ENCODE results near the gene SLC24A3. TPM values are rescaled to one million over a fixed set of nuclear protein-coding genes. Genes with fewer than 3 reads are reported as not detected.

Gene SLC24A3
- total and polyA plus RNA-seq, 4 donors = 1.9 to 8.4 (median 5.8) TPM

DNA sequence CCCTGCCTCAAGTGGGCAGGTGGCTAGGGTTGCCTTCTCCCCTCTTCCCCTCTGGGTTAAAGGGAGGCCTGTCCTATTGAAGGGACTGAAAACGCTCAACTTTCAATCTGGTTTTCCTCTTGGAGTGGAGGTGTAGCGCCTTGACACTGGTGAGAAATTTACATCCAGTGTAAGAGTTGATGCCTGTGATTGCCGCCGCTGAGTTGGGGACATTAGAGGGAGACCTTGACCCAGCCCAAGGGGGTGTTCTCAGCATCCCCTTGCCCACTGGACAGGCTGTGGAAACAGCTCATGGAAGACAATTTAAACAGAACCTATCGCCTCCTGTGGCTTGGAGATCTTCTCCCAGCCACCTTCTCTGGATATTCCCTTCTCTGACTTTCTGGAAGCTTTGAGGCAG lies 61.6 kb downstream of the SLC24A3 start:
- ATAC-seq (ENCODE audit: insufficient read depth, low FRiP score) (no peak), DNase-seq (no peak)
- H3K36me3 ChIP-seq (ENCODE audit: control insufficient read depth in 4 of 4, insufficient read depth in 4 of 4, low read length in 4 of 4) = no peaks in the 10 kb centered on the region
- 87 to 89% methylated on average over 5 of the region's 5 CpGs for WGBS, 2 donors
- peaks cover 0 to 34% (median 13%) of the 10 kb centered on the region in 5 donors for H3K4me1 ChIP-seq (ENCODE audit: control insufficient read depth in 5 of 5, insufficient read depth in 5 of 5, low read length in 5 of 5)
- H3K27me3 ChIP-seq (ENCODE audit: control insufficient read depth in 3 of 3, insufficient read depth in 3 of 3, low read length in 2 of 3) = no peaks in the 10 kb centered on the region
- TF ChIP-seq, protein P1, sequence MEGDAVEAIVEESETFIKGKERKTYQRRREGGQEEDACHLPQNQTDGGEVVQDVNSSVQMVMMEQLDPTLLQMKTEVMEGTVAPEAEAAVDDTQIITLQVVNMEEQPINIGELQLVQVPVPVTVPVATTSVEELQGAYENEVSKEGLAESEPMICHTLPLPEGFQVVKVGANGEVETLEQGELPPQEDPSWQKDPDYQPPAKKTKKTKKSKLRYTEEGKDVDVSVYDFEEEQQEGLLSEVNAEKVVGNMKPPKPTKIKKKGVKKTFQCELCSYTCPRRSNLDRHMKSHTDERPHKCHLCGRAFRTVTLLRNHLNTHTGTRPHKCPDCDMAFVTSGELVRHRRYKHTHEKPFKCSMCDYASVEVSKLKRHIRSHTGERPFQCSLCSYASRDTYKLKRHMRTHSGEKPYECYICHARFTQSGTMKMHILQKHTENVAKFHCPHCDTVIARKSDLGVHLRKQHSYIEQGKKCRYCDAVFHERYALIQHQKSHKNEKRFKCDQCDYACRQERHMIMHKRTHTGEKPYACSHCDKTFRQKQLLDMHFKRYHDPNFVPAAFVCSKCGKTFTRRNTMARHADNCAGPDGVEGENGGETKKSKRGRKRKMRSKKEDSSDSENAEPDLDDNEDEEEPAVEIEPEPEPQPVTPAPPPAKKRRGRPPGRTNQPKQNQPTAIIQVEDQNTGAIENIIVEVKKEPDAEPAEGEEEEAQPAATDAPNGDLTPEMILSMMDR (IDR thresholded peaks at IDR 0.05; ENCODE audit: control extremely low read depth, extremely low read depth) = no peak
- H3K27ac ChIP-seq (ENCODE audit: low read depth in 1 of 2, low read length in 1 of 2) = no peak overlapping the region
- no peak overlapping the region for H3K9ac ChIP-seq (ENCODE audit: insufficient read depth in 1 of 2, low read length in 2 of 2)
- no peaks in the 10 kb centered on the region for H3K9me3 ChIP-seq (ENCODE audit: control insufficient read depth in 4 of 4, insufficient read depth in 3 of 4, low read length in 3 of 4)
- H3K4me3 ChIP-seq = no peak overlapping the region

DNA sequence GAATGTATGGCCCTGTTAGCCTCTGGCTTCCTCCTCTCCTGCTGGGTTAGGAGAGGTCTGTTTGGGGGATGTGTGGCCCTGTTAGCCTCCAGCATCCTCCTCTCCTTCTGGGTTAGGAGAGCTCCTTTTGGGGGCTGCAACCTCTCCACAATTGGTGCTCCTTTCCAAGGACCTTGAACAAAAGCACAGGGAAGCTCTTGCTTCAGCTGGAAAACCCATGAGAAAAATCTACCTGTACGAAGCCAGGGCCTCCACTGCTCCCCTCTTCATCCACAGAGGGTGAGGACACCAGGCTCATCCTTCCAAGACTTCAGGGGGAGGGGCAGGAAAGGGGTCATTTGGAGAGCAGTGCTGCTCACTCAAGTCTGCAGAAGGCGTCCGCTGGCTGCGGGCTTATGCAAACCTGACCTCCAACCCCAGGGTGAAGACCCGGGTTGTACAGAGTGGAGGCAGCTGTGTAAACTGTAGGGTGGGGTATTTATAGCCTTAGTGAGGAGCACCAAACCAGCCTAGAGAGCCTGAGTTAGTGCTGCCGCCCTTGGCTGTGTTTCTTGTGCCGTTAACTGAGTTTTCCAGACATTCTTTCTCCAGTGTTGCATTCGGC lies 62.1 kb downstream of the SLC24A3 start:
- Histone ChIP-seq H3K9me3 (ENCODE audit: control insufficient read depth in 4 of 4, insufficient read depth in 3 of 4, low read length in 3 of 4) (no peaks in the 10 kb centered on the region), H3K27ac (ENCODE audit: low read depth in 1 of 2, low read length in 1 of 2) (peak overlapping the region in 1 of 2 donors; percentile 72), H3K4me1 (ENCODE audit: control insufficient read depth in 5 of 5, insufficient read depth in 5 of 5, low read length in 5 of 5) (peaks cover 0 to 34% (median 13%) of the 10 kb centered on the region in 5 donors), H3K9ac (ENCODE audit: insufficient read depth in 1 of 2, low read length in 2 of 2) (no peak overlapping the region), H3K27me3 (ENCODE audit: control insufficient read depth in 3 of 3, insufficient read depth in 3 of 3, low read length in 2 of 3) (no peaks in the 10 kb centered on the region), H3K4me3 (no peak overlapping the region), H3K36me3 (ENCODE audit: control insufficient read depth in 4 of 4, insufficient read depth in 4 of 4, low read length in 4 of 4) (no peaks in the 10 kb centered on the region)
- peak; percentile 57 to 86 (median 67) for DNase-seq
- no peak for ATAC-seq (ENCODE audit: insufficient read depth, low FRiP score)
- TF ChIP-seq, protein P1 (IDR thresholded peaks at IDR 0.05; ENCODE audit: control extremely low read depth, extremely low read depth) = no peak
- 56 to 74% methylated on average over 8 of the region's 8 CpGs for WGBS, 2 donors

DNA sequence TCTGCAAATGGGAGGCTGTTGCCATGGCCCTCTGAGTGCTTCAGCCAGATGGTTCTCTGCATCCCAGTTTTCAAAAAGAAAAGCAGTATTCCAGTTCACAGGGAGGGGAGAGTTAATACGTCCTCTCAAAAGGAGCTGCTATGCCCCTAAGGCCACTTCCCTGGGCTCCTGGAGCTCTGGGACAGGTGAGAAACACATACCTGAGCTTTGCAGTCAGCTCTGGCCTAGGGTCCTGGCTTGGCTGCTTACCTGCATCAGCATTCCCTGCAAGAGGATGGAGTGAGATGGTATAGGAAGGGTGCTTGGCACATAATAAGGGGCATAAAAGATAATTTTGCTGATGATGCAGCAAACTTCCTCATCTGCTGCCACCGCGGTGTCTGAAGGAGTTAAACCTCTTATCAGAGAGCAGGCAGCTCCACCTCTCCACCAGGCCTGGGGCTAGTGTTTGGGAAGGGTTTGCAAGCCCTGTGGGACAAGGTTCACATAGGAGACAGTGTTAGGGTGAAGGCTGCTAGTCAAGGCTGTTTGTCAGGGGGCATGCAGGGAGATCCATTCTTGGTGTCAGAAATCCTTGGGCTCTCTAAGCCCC lies 62.7 kb downstream of the SLC24A3 start:
- Histone ChIP-seq H3K27me3 (ENCODE audit: control insufficient read depth in 3 of 3, insufficient read depth in 3 of 3, low read length in 2 of 3) (no peaks in the 10 kb centered on the region), H3K4me3 (no peak overlapping the region), H3K9me3 (ENCODE audit: control insufficient read depth in 4 of 4, insufficient read depth in 3 of 4, low read length in 3 of 4) (no peaks in the 10 kb centered on the region), H3K27ac (ENCODE audit: low read depth in 1 of 2, low read length in 1 of 2) (peak overlapping the region in 1 of 2 donors; percentile 72), H3K4me1 (ENCODE audit: control insufficient read depth in 5 of 5, insufficient read depth in 5 of 5, low read length in 5 of 5) (peaks cover 0 to 34% (median 13%) of the 10 kb centered on the region in 5 donors), H3K9ac (ENCODE audit: insufficient read depth in 1 of 2, low read length in 2 of 2) (peak overlapping the region in 1 of 2 donors; percentile 86), H3K36me3 (ENCODE audit: control insufficient read depth in 4 of 4, insufficient read depth in 4 of 4, low read length in 4 of 4) (no peaks in the 10 kb centered on the region)
- 16 to 33% methylated on average over 3 of the region's 3 CpGs for WGBS, 2 donors
- DNase-seq (no peak), ATAC-seq (ENCODE audit: insufficient read depth, low FRiP score) (no peak)
- TF ChIP-seq, protein P1 (IDR thresholded peaks at IDR 0.05; ENCODE audit: control extremely low read depth, extremely low read depth) = no peak

Data from lung (tissue), 12 donors.